ENCODE results near the gene OR2C1. TPM values are rescaled to one million over a fixed set of nuclear protein-coding genes. Genes with fewer than 3 reads are reported as not detected.

Gene OR2C1
- total and polyA plus RNA-seq, 8 donors = 0.05 to 0.16 (median 0.16) TPM; not detected in 5

- peaks cover 0 to 21% (median 7%) of the 10 kb centered on the region in 3 donors for H3K36me3 ChIP-seq
- peak within 1 kb of the TSS; percentile 75 to 96 (median 88) for H3K4me3 ChIP-seq
- TF ChIP-seq CTCF (IDR thresholded peaks at IDR 0.05) = no peak
- H3K9me3 ChIP-seq = peaks cover 0 to 1% (median 0%) of the 10 kb centered on the region in 4 donors
- DNase-seq (peak; percentile 96 to 100 (median 99)), ATAC-seq (peak; percentile 99 to 100 (median 99)), FAIRE-seq (peak; percentile 34)
- intact Hi-C loops (cut with DNase I) = no loop called here
- peak within 1 kb of the TSS; percentile 53 to 63 (median 60) for H3K27ac ChIP-seq
- H3K27me3 ChIP-seq = no peaks in the 10 kb centered on the region
- H3K4me1 ChIP-seq = peaks cover 0 to 14% (median 0%) of the 10 kb centered on the region in 3 donors
- 0% methylated on average over 87 to 95 of the region's 95 CpGs for WGBS, 2 donors
Observed at GRCh38 chr16:3400779-3401688, 45.3 kb downstream of the OR2C1 start, which contains the start of the genes ZNF174 and ZSCAN32. Gene ZNF174 (plus strand): TSS chr16:3401215. CDS start chr16:3402005, 790 bp downstream. Gene ZSCAN32 (minus strand): TSS chr16:3401004. CDS start chr16:3397557, 3,447 bp downstream.

- peaks cover 0 to 23% (median 7%) of the 10 kb centered on the region in 3 donors for H3K36me3 ChIP-seq
Observed at GRCh38 chr16:3401719-3402397, 46.2 kb downstream of the OR2C1 start.

More at GRCh38 chr16:3401719-3402397, 46.2 kb downstream of the OR2C1 start:
- WGBS, 2 donors = 32 to 37% methylated on average over 17 of the region's 17 CpGs
- peaks cover 0 to 2% (median 0%) of the 10 kb centered on the region in 4 donors for H3K9me3 ChIP-seq
- H3K4me3 ChIP-seq = peak overlapping the region; percentile 50 to 90 (median 80)
- intact Hi-C loops (cut with DNase I) = no loop called here
- no peak for FAIRE-seq
- ATAC-seq = no peak
- H3K4me1 ChIP-seq = peaks cover 0 to 14% (median 0%) of the 10 kb centered on the region in 3 donors
- TF ChIP-seq CTCF (IDR thresholded peaks at IDR 0.05) = no peak
- DNase-seq = no peak
- H3K27me3 ChIP-seq = no peaks in the 10 kb centered on the region
- H3K27ac ChIP-seq = peak overlapping the region; percentile 53 to 59 (median 57)

Other genes starting within 250 kb of the OR2C1 start
- 1 to 10 TPM; 6.5 to 10.0 (median 8.0) TPM for gene ZNF205, start 243.3 kb upstream of the OR2C1 start, total RNA-seq
- 10 to 100 TPM; 22.4 to 43.3 TPM for gene ZNF205, start 243.3 kb upstream of the OR2C1 start, polyA plus RNA-seq
- gene ZNF213, start 220.9 kb upstream of the OR2C1 start, total RNA-seq = 1 to 10 TPM; 5.0 to 8.8 (median 6.7) TPM
- gene ZNF213, start 220.9 kb upstream of the OR2C1 start, polyA plus RNA-seq = 1 to 10 TPM; 5.8 to 7.5 TPM
- not detected for gene OR1F1, start 167.7 kb upstream of the OR2C1 start, total RNA-seq
- gene OR1F1, start 167.7 kb upstream of the OR2C1 start, polyA plus RNA-seq = not detected
- 1 to 10 TPM; 1.5 to 3.7 (median 2.2) TPM for gene ZNF200, start 120.7 kb upstream of the OR2C1 start, total RNA-seq
- 1 to 10 TPM; 2.9 to 3.5 TPM for gene ZNF200, start 120.7 kb upstream of the OR2C1 start, polyA plus RNA-seq
- gene MEFV, start 99.3 kb upstream of the OR2C1 start, total RNA-seq = 1 to 10 TPM in 1 of 6 donors, under 1 TPM in 4, not detected in 1; 0.20 to 1.1 (median 0.78) TPM
- under 1 TPM; 0.05 to 0.23 TPM for gene MEFV, start 99.3 kb upstream of the OR2C1 start, polyA plus RNA-seq
- 10 to 100 TPM in 4 of 6 donors, 1 to 10 TPM in 2; 9.2 to 15.4 (median 10.9) TPM for gene ZNF263, start 72.4 kb upstream of the OR2C1 start, total RNA-seq
- gene ZNF263, start 72.4 kb upstream of the OR2C1 start, polyA plus RNA-seq = 10 to 100 TPM; 10.6 to 20.8 TPM
- 1 to 10 TPM; 1.3 to 3.6 (median 2.4) TPM for gene TIGD7, start 50.5 kb upstream of the OR2C1 start, total RNA-seq
- gene TIGD7, start 50.5 kb upstream of the OR2C1 start, polyA plus RNA-seq = 1 to 10 TPM; 1.9 to 3.3 TPM
- gene ZNF75A, start 50.4 kb upstream of the OR2C1 start, total RNA-seq = 10 to 100 TPM in 4 of 6 donors, 1 to 10 TPM in 2; 6.7 to 17.1 (median 10.6) TPM
- gene ZNF75A, start 50.4 kb upstream of the OR2C1 start, polyA plus RNA-seq = 10 to 100 TPM; 18.2 to 27.5 TPM
- 1 to 10 TPM; 3.7 to 7.0 (median 6.8) TPM for gene ZSCAN32, start 45.1 kb downstream of the OR2C1 start, total RNA-seq
- gene ZSCAN32, start 45.1 kb downstream of the OR2C1 start, polyA plus RNA-seq = 1 to 10 TPM; 4.7 to 9.4 TPM
- gene ZNF174, start 45.3 kb downstream of the OR2C1 start, total RNA-seq = 1 to 10 TPM; 2.2 to 5.1 (median 3.3) TPM
- gene ZNF174, start 45.3 kb downstream of the OR2C1 start, polyA plus RNA-seq = 1 to 10 TPM; 3.5 to 4.2 TPM
- 1 to 10 TPM in 3 of 6 donors, under 1 TPM in 3; 0.79 to 1.6 (median 0.99) TPM for gene ZNF597, start 87.6 kb downstream of the OR2C1 start, total RNA-seq
- gene ZNF597, start 87.6 kb downstream of the OR2C1 start, polyA plus RNA-seq = 1 to 10 TPM in 1 of 2 donors, under 1 TPM in 1; 0.53 to 1.0 TPM
- gene NAA60, start 87.8 kb downstream of the OR2C1 start, total RNA-seq = 10 to 100 TPM; 22.8 to 32.4 (median 24.9) TPM
- gene NAA60, start 87.8 kb downstream of the OR2C1 start, polyA plus RNA-seq = 10 to 100 TPM; 39.3 to 41.4 TPM
- gene C16orf90, start 139.6 kb downstream of the OR2C1 start, total RNA-seq = not detected
- gene C16orf90, start 139.6 kb downstream of the OR2C1 start, polyA plus RNA-seq = not detected
- gene CLUAP1, start 145.1 kb downstream of the OR2C1 start, total RNA-seq = 10 to 100 TPM in 5 of 6 donors, 1 to 10 TPM in 1; 9.9 to 19.1 (median 11.0) TPM
- 1 to 10 TPM; 6.8 to 6.9 TPM for gene CLUAP1, start 145.1 kb downstream of the OR2C1 start, polyA plus RNA-seq
- gene NLRC3, start 221.5 kb downstream of the OR2C1 start, total RNA-seq = under 1 TPM; 0.12 to 0.87 (median 0.51) TPM
- gene NLRC3, start 221.5 kb downstream of the OR2C1 start, polyA plus RNA-seq = under 1 TPM; 0.34 to 0.40 TPM

Data from pancreas (tissue), 10 donors.